Panc1 (cell line): Measurements from ENCODE around the gene HCK. TPM values are rescaled to one million over a fixed set of nuclear protein-coding genes. Genes with fewer than 3 reads are reported as not detected.
A peak's percentile ranks its signal among the peaks of the same experiment; 100 is the strongest.

Source experiments
- ATAC-seq: fragments of 200-7000 bp; cut with Tn5 transposase; 2 replicates; pipeline ENCODE4 v1.9.1; 2020; ENCODE audit warnings: mild to moderate bottlenecking, moderate library complexity
- BruUV-seq: library from RNA; stranded (reverse); fragments of 400-500 nt; replicated peaks from 2 replicates; lab custom pipeline; 2021; lab: Mats Ljungman, UMichigan
- CTCF ChIA-PET: fragments of 300-600 bp; sonication (Branson Sonifier 250); formaldehyde crosslinking; loops from one replicate; lab custom pipeline; 2022; ENCODE audit warnings: antibody characterized with exemption; lab: Charles Lee
- POLR2A ChIA-PET: fragments of 300-600 bp; sonication (Branson Sonifier 250); formaldehyde crosslinking; loops from one replicate; lab custom pipeline; 2022; ENCODE audit warnings: antibody characterized with exemption; lab: Charles Lee
- DNase-seq: peaks from one replicate; pipeline ENCODE4 v3.0.0-alpha.2; 2010; ENCODE audit warnings: low read depth, low spot score
- H3K27ac ChIP-seq: 2 replicates; pipeline ENCODE4 v1.5.1; 2011; ENCODE audit warnings: mild to moderate bottlenecking, low read length, inconsistent platforms
- H3K27me3 ChIP-seq: fragments of 200-500 bp; sonication (Bioruptor generic); 2 replicates; pipeline ENCODE4 v1.6.0; 2014; ENCODE audit warnings: low read length, inconsistent platforms; ENCODE audit not compliant: control insufficient read depth, insufficient read depth
- H3K36me3 ChIP-seq: fragments of 200-500 bp; sonication (Bioruptor generic); 2 replicates; pipeline ENCODE4 v1.5.1; 2014; ENCODE audit warnings: inconsistent platforms, mild to moderate bottlenecking, low read length, moderate library complexity; ENCODE audit not compliant: control insufficient read depth, insufficient read depth
- H3K4me1 ChIP-seq: 2 replicates; pipeline ENCODE4 v1.5.1; 2011; ENCODE audit warnings: inconsistent platforms, mild to moderate bottlenecking, low read length, moderate library complexity; ENCODE audit not compliant: control insufficient read depth, insufficient read depth
- H3K4me3 ChIP-seq, 2 experiments: 2 replicates each; pipeline ENCODE4 v1.5.1; 2011 to 2012; ENCODE audit warnings: low read depth in 2 of 2, low read length in 2 of 2, mild to moderate bottlenecking in 2 of 2, inconsistent platforms in 1 of 2, moderate library complexity in 1 of 2
- H3K9me3 ChIP-seq: fragments of 200-500 bp; sonication (Bioruptor generic); 2 replicates; pipeline ENCODE4 v1.5.1; 2014; ENCODE audit warnings: low read depth, mild to moderate bottlenecking, inconsistent platforms, low read length, moderate library complexity; ENCODE audit not compliant: control insufficient read depth, insufficient read depth
- POLR2AphosphoS5 ChIP-seq: IDR thresholded peaks from 2 replicates; pipeline ENCODE4 v1.6.1; 2012; ENCODE audit warnings: mild to moderate bottlenecking, low read depth, low read length, moderate library complexity
- SIN3A ChIP-seq: IDR thresholded peaks from 2 replicates; pipeline ENCODE4 v1.6.1; 2012; ENCODE audit warnings: low read depth, mild to moderate bottlenecking, low read length, moderate library complexity, borderline replicate concordance; ENCODE audit not compliant: insufficient read depth
- TCF7L2 ChIP-seq: IDR thresholded peaks from 2 replicates; pipeline ENCODE4 v1.6.1; 2011; ENCODE audit warnings: mild to moderate bottlenecking, low read depth, low read length, inconsistent platforms
- in situ Hi-C: cut with HindIII; loops from 2 replicates; pipeline ENCODE4 v1.10.0; 2016; ENCODE audit warnings: low sequenced_read_pairs, low pct_unique_long_range_greater_than_20kb
- intact Hi-C: fragments of 100-400 bp; cut with micrococcal nuclease; formaldehyde crosslinking; loops from one replicate; pipeline ENCODE4 v1.10.0; 2022; ENCODE audit not compliant: unreplicated experiment
- total RNA-seq: library from RNA; stranded (reverse); gene quantifications from one replicate; pipeline ENCODE4 v1.2.1, GENCODE V29; 2021; ENCODE audit not compliant: unreplicated experiment
- TF ChIP-seq, protein P1 (sequence below): fragments of 450-650 bp; IDR thresholded peaks from 2 replicates; pipeline ENCODE4 v1.5.1; 2017; ENCODE audit warnings: mild to moderate bottlenecking
- TF ChIP-seq, protein P2 (sequence below), 2 experiments: IDR thresholded peaks; 2 replicates each; pipeline ENCODE4 v1.6.1; 2011 to 2012; ENCODE audit warnings: low read depth in 2 of 2, control low read depth in 1 of 2, low read length in 1 of 2, mild to moderate bottlenecking in 1 of 2, moderate library complexity in 1 of 2; ENCODE audit not compliant: insufficient read depth in 1 of 2

HCK gene
- total RNA-seq, 1 experiment from 2014 or later: 0.98 TPM

DNA sequence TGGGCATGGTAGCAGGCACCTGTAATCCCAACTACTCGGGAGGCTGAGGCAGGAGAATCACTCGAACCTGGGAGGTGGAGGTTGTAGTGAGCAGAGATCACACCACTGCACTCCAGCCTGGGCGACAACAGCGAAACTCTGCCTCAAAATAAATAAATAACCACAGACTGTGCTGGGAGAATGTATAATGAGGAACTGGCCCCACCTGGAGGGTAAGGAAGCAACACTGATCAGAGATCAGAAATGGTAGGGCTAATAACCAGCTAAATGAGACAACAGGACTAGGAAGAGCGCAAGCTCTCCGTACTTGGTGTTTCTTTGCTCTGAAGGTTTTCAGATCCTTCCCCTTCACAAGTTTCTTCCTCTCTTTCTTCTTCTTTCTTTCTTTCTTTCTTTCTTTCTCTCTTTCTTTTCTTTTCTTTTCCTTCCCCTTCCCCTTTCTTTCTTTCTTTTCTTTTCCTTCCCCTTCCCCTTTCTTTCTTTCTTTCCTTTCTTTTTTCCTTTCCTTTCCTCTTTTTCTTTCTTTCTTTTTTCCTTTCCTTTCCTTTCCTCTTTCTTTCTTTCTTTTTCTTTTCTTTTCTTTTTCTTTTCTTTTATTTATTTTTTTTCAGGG, 27.3 kb upstream of the HCK start:
- Histone ChIP-seq H3K36me3 (no peaks in the 10 kb centered on the region), H3K27me3 (peaks cover 6% of the 10 kb centered on the region; the same call in 1 of the 2 replicates), H3K4me1 (peaks cover 15% of the 10 kb centered on the region), H3K9me3 (no peaks in the 10 kb centered on the region), H3K27ac (no peak overlapping the region), H3K4me3 (no peak overlapping the region)
- CTCF ChIA-PET: interaction anchor here (0.7 to 1.0 kb wide), 2 partner anchors 34 to 172 kb away, joined by 3 to 8 read pairs; no protein-coding TSS in a partner anchor
- no peak for DNase-seq
- ATAC-seq: peak; percentile 40; the same call in 1 of the 2 replicates
- POLR2A ChIA-PET: interaction anchor here (0.7 kb wide), 1 partner anchor 215 kb away, joined by 3 read pairs; no protein-coding TSS in a partner anchor
- TF ChIP-seq, protein P1, sequence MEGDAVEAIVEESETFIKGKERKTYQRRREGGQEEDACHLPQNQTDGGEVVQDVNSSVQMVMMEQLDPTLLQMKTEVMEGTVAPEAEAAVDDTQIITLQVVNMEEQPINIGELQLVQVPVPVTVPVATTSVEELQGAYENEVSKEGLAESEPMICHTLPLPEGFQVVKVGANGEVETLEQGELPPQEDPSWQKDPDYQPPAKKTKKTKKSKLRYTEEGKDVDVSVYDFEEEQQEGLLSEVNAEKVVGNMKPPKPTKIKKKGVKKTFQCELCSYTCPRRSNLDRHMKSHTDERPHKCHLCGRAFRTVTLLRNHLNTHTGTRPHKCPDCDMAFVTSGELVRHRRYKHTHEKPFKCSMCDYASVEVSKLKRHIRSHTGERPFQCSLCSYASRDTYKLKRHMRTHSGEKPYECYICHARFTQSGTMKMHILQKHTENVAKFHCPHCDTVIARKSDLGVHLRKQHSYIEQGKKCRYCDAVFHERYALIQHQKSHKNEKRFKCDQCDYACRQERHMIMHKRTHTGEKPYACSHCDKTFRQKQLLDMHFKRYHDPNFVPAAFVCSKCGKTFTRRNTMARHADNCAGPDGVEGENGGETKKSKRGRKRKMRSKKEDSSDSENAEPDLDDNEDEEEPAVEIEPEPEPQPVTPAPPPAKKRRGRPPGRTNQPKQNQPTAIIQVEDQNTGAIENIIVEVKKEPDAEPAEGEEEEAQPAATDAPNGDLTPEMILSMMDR: no peak
- TF ChIP-seq POLR2AphosphoS5 (no peak), SIN3A (no peak), TCF7L2 (no peak)
- TF ChIP-seq, protein P2, sequence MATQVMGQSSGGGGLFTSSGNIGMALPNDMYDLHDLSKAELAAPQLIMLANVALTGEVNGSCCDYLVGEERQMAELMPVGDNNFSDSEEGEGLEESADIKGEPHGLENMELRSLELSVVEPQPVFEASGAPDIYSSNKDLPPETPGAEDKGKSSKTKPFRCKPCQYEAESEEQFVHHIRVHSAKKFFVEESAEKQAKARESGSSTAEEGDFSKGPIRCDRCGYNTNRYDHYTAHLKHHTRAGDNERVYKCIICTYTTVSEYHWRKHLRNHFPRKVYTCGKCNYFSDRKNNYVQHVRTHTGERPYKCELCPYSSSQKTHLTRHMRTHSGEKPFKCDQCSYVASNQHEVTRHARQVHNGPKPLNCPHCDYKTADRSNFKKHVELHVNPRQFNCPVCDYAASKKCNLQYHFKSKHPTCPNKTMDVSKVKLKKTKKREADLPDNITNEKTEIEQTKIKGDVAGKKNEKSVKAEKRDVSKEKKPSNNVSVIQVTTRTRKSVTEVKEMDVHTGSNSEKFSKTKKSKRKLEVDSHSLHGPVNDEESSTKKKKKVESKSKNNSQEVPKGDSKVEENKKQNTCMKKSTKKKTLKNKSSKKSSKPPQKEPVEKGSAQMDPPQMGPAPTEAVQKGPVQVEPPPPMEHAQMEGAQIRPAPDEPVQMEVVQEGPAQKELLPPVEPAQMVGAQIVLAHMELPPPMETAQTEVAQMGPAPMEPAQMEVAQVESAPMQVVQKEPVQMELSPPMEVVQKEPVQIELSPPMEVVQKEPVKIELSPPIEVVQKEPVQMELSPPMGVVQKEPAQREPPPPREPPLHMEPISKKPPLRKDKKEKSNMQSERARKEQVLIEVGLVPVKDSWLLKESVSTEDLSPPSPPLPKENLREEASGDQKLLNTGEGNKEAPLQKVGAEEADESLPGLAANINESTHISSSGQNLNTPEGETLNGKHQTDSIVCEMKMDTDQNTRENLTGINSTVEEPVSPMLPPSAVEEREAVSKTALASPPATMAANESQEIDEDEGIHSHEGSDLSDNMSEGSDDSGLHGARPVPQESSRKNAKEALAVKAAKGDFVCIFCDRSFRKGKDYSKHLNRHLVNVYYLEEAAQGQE (IDR thresholded peaks at IDR 0.05; ENCODE audit: insufficient read depth in 1 of 2, low read depth in 2 of 2, low read length in 1 of 2): no peak
- intact Hi-C loops (no loop called here), in situ Hi-C loops (no loop called here)
- BruUV-seq: no TSS peak

DNA sequence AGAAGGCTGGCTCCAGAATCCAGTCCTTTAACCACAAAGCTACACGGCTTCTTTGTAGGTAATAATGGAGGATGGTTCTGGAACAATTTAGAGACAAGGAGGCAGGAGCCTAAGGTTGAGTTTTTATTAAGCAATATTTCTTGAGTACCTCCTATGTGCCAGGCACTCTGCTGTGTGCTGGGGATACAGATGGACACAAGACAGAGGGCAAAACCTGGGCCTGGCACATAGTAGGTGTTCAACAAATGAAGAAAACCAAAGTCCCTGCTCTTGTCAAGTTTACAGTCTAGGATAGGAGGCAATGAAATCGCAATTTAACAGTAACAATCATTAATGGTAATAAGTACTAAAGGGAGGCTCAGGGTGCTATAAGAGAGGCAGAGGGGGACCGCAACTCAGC, 24.4 kb upstream of the HCK start:
- CTCF ChIA-PET: interaction anchor here (0.6 kb wide), 1 partner anchor 12 kb away, joined by 9 read pairs; no protein-coding TSS in a partner anchor
- Histone ChIP-seq H3K27ac (no peak overlapping the region), H3K4me1 (peaks cover 15% of the 10 kb centered on the region), H3K4me3 (no peak overlapping the region), H3K36me3 (no peaks in the 10 kb centered on the region), H3K9me3 (no peaks in the 10 kb centered on the region), H3K27me3 (no peaks in the 10 kb centered on the region; the same call in 1 of the 2 replicates)
- intact Hi-C loops: no loop called here
- DNase-seq (no peak), ATAC-seq (no peak)
- in situ Hi-C loops: no loop called here
- POLR2A ChIA-PET: no interaction called here
- TSS peak; percentile 33 for BruUV-seq
- TF ChIP-seq, protein P1: no peak
- TF ChIP-seq, protein P2 (IDR thresholded peaks at IDR 0.05; ENCODE audit: insufficient read depth in 1 of 2, low read depth in 2 of 2, low read length in 1 of 2): no peak
- TF ChIP-seq SIN3A (no peak), POLR2AphosphoS5 (no peak), TCF7L2 (no peak)
